ENCODE results near the gene TMEM175.
A peak's percentile ranks its signal among the peaks of the same experiment; 100 is the strongest.

The TMEM175 gene

GRCh38 chr4:907691-908425, 24.4 kb upstream of the TMEM175 start:
- Histone ChIP-seq H3K9me3 (peaks cover 2% of the 10 kb centered on the region; the same call in 1 of the 2 replicates), H3K36me3 (peaks cover 26% of the 10 kb centered on the region), H3K4me3 (ENCODE audit: low read depth, low read length) (no peak overlapping the region), H3K27me3 (no peaks in the 10 kb centered on the region), H3K4me1 (peaks cover 7% of the 10 kb centered on the region; the same call in 1 of the 2 replicates)
- no peak for TF ChIP-seq CTCF (IDR thresholded peaks at IDR 0.05; ENCODE audit: low read depth, low read length)
- peak; percentile 77 for DNase-seq

- Histone ChIP-seq H3K4me1 (peaks cover 7% of the 10 kb centered on the region; the same call in 1 of the 2 replicates), H3K36me3 (peaks cover 26% of the 10 kb centered on the region)
- no peak for TF ChIP-seq CTCF (IDR thresholded peaks at IDR 0.05; ENCODE audit: low read depth, low read length)
Measured at GRCh38 chr4:909131-909571, 23.1 kb upstream of the TMEM175 start.

GRCh38 chr4:909821-910220, 22.4 kb upstream of the TMEM175 start:
- Histone ChIP-seq H3K27me3 (no peaks in the 10 kb centered on the region), H3K4me3 (ENCODE audit: low read depth, low read length) (no peak overlapping the region), H3K9me3 (peaks cover 2% of the 10 kb centered on the region; the same call in 1 of the 2 replicates), H3K4me1 (peaks cover 7% of the 10 kb centered on the region; the same call in 1 of the 2 replicates), H3K36me3 (peaks cover 24% of the 10 kb centered on the region)
- DNase-seq, result peak; percentile 6
- no peak for TF ChIP-seq CTCF (IDR thresholded peaks at IDR 0.05; ENCODE audit: low read depth, low read length)

More at GRCh38 chr4:909131-909571, 23.1 kb upstream of the TMEM175 start:
- no peak for DNase-seq
- Histone ChIP-seq H3K9me3 (peaks cover 2% of the 10 kb centered on the region; the same call in 1 of the 2 replicates), H3K4me3 (ENCODE audit: low read depth, low read length) (no peak overlapping the region), H3K27me3 (no peaks in the 10 kb centered on the region)

GRCh38 chr4:910366-911091, 21.7 kb upstream of the TMEM175 start:
- peak; percentile 6 for DNase-seq
- Histone ChIP-seq H3K36me3 (peaks cover 24% of the 10 kb centered on the region), H3K9me3 (peaks cover 2% of the 10 kb centered on the region; the same call in 1 of the 2 replicates), H3K4me1 (peaks cover 7% of the 10 kb centered on the region; the same call in 1 of the 2 replicates), H3K4me3 (ENCODE audit: low read depth, low read length) (no peak overlapping the region), H3K27me3 (no peaks in the 10 kb centered on the region)
- TF ChIP-seq CTCF (IDR thresholded peaks at IDR 0.05; ENCODE audit: low read depth, low read length), result no peak

GRCh38 chr4:911221-911751, 21.0 kb upstream of the TMEM175 start:
- H3K4me1 ChIP-seq, result peaks cover 7% of the 10 kb centered on the region; the same call in 1 of the 2 replicates
- H3K9me3 ChIP-seq, result no peaks in the 10 kb centered on the region
- TF ChIP-seq CTCF (IDR thresholded peaks at IDR 0.05; ENCODE audit: low read depth, low read length), result no peak
- no peak for DNase-seq
- no peak overlapping the region for H3K4me3 ChIP-seq (ENCODE audit: low read depth, low read length)
- H3K27me3 ChIP-seq, result no peaks in the 10 kb centered on the region
- peaks cover 20% of the 10 kb centered on the region for H3K36me3 ChIP-seq
